Mucosa of descending colon (tissue), 3 donors: ENCODE measurements around the gene RAMP1. TPM values are rescaled to one million over a fixed set of nuclear protein-coding genes. Genes with fewer than 3 reads are reported as not detected.

Experiments
- ATAC-seq: fragments of 200-7000 bp; cut with Tn5 transposase; one replicate; pipeline ENCODE4 v1.9.1; 2020; ENCODE audit warnings: mild to moderate bottlenecking, moderate library complexity
- DNase-seq, 3 donors: peaks; one replicate each; pipeline ENCODE4 v3.0.0-alpha.2; 2020
- H3K36me3 ChIP-seq: fragments of 200-600 bp; one replicate; pipeline ENCODE4 v1.8.0; 2021; ENCODE audit warnings: low read depth, mild to moderate bottlenecking
- H3K4me1 ChIP-seq: fragments of 200-600 bp; one replicate; pipeline ENCODE4 v1.8.0; 2021; ENCODE audit warnings: low read depth, mild to moderate bottlenecking
- H3K4me3 ChIP-seq: fragments of 200-600 bp; one replicate; pipeline ENCODE4 v1.8.0; 2021; ENCODE audit warnings: mild to moderate bottlenecking
- H3K9me3 ChIP-seq: fragments of 200-600 bp; one replicate; pipeline ENCODE4 v1.8.0; 2021; ENCODE audit warnings: mild to moderate bottlenecking
- CTCF ChIP-seq: fragments of 200-600 bp; IDR thresholded peaks from one replicate; pipeline ENCODE4 v1.8.0; 2022; ENCODE audit warnings: antibody characterized with exemption, mild to moderate bottlenecking
- intact Hi-C, 2 donors: fragments of 100-400 bp; cut with DNase I in 1 of 2; cut with micrococcal nuclease in 1 of 2; formaldehyde crosslinking; loops; one replicate each; pipeline versions ENCODE4 v1.11.0 to v1.11.1; 2022; cut with DNase I, micrococcal nuclease
- total RNA-seq, 3 donors: library from RNA; stranded (reverse); fragmentation: NEBNext Ultra II Directional in 2 of 3; extraction: Animal tissue kit (Norgen Biotek cat#: 25700) in 2 of 3; gene quantifications; one replicate each; pipeline versions ENCODE4 v1.2.1 to v1.2.4, GENCODE V29; 2021 to 2023
- donor health status: DM: no; HTN: no; CAD: no; lungs with moderate emphysema.
- donor health status: DM: no; HTN: no; CAD: no.
- donor health status: DM: no; HTN: yes; CAD: no.

RAMP1 gene
- total RNA-seq, 3 donors from 2014 or later = 4.9 to 154 (median 10.9) TPM

- Histone ChIP-seq H3K4me3 (no peak overlapping the region), H3K4me1 (no peaks in the 10 kb centered on the region), H3K9me3 (no peaks in the 10 kb centered on the region), H3K36me3 (no peaks in the 10 kb centered on the region)
- TF ChIP-seq CTCF = no peak
- DNase-seq = peak in 1 of 3 donors; percentile 14
- peak; percentile 46 for ATAC-seq
- intact Hi-C loops = no loop called here
Measured at GRCh38 chr2:237935740-237936452, 76.5 kb downstream of the RAMP1 start.

- Histone ChIP-seq H3K9me3 (no peaks in the 10 kb centered on the region), H3K4me3 (no peak overlapping the region), H3K36me3 (no peaks in the 10 kb centered on the region), H3K4me1 (no peaks in the 10 kb centered on the region)
- ATAC-seq (peak; percentile 42), DNase-seq (no peak)
- TF ChIP-seq CTCF = no peak
- intact Hi-C loops = no loop called here
Measured at GRCh38 chr2:237939251-237939650, 79.8 kb downstream of the RAMP1 start.

- ATAC-seq (no peak), DNase-seq (no peak)
- Histone ChIP-seq H3K36me3 (no peaks in the 10 kb centered on the region), H3K4me3 (no peak overlapping the region), H3K9me3 (no peaks in the 10 kb centered on the region), H3K4me1 (no peaks in the 10 kb centered on the region)
- intact Hi-C loops = no loop called here
- TF ChIP-seq CTCF = no peak
Measured at GRCh38 chr2:237940828-237941227, 81.4 kb downstream of the RAMP1 start.

GRCh38 chr2:237941239-237941638 lies 81.8 kb downstream of the RAMP1 start:
- Histone ChIP-seq H3K4me3 (no peak overlapping the region), H3K4me1 (no peaks in the 10 kb centered on the region), H3K9me3 (no peaks in the 10 kb centered on the region), H3K36me3 (no peaks in the 10 kb centered on the region)
- no peak for DNase-seq
- ATAC-seq = no peak
- no peak for TF ChIP-seq CTCF
- intact Hi-C loops = no loop called here

GRCh38 chr2:237942513-237942899 lies 83.1 kb downstream of the RAMP1 start:
- no peak for DNase-seq
- no peaks in the 10 kb centered on the region for H3K4me1 ChIP-seq
- intact Hi-C loops = no loop called here
- no peak for ATAC-seq
- TF ChIP-seq CTCF = no peak
- H3K4me3 ChIP-seq = no peak overlapping the region
- H3K36me3 ChIP-seq = no peaks in the 10 kb centered on the region
- no peaks in the 10 kb centered on the region for H3K9me3 ChIP-seq
